Measurements from ENCODE around the gene NINJ1.

- no peak for TF ChIP-seq POLR2AphosphoS5 (IDR thresholded peaks at IDR 0.05; ENCODE audit: low read depth, low read length)
- no peak for TF ChIP-seq GTF2F1 (IDR thresholded peaks at IDR 0.05; ENCODE audit: borderline replicate concordance, low read depth, low read length)
- TF ChIP-seq POLR2A (IDR thresholded peaks at IDR 0.05; ENCODE audit: control extremely low read depth in 1 of 2, low read depth in 2 of 2, low read length in 2 of 2) = no peak
- TF ChIP-seq, protein P1, sequence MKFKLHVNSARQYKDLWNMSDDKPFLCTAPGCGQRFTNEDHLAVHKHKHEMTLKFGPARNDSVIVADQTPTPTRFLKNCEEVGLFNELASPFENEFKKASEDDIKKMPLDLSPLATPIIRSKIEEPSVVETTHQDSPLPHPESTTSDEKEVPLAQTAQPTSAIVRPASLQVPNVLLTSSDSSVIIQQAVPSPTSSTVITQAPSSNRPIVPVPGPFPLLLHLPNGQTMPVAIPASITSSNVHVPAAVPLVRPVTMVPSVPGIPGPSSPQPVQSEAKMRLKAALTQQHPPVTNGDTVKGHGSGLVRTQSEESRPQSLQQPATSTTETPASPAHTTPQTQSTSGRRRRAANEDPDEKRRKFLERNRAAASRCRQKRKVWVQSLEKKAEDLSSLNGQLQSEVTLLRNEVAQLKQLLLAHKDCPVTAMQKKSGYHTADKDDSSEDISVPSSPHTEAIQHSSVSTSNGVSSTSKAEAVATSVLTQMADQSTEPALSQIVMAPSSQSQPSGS (IDR thresholded peaks at IDR 0.05; ENCODE audit: low read length) = no peak
- TF ChIP-seq SP1 (IDR thresholded peaks at IDR 0.05; ENCODE audit: low read depth, low read length) = no peak
- TF ChIP-seq, protein P2, sequence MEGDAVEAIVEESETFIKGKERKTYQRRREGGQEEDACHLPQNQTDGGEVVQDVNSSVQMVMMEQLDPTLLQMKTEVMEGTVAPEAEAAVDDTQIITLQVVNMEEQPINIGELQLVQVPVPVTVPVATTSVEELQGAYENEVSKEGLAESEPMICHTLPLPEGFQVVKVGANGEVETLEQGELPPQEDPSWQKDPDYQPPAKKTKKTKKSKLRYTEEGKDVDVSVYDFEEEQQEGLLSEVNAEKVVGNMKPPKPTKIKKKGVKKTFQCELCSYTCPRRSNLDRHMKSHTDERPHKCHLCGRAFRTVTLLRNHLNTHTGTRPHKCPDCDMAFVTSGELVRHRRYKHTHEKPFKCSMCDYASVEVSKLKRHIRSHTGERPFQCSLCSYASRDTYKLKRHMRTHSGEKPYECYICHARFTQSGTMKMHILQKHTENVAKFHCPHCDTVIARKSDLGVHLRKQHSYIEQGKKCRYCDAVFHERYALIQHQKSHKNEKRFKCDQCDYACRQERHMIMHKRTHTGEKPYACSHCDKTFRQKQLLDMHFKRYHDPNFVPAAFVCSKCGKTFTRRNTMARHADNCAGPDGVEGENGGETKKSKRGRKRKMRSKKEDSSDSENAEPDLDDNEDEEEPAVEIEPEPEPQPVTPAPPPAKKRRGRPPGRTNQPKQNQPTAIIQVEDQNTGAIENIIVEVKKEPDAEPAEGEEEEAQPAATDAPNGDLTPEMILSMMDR (IDR thresholded peaks at IDR 0.05; ENCODE audit: control extremely low read depth in 1 of 3, insufficient read depth in 1 of 3, low read depth in 1 of 3, low read length in 3 of 3) = no peak
- TF ChIP-seq, protein P3, sequence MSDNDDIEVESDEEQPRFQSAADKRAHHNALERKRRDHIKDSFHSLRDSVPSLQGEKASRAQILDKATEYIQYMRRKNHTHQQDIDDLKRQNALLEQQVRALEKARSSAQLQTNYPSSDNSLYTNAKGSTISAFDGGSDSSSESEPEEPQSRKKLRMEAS (IDR thresholded peaks at IDR 0.05) = no peak
Measured at GRCh38 chr9:93129286-93129685, 4.8 kb downstream of the NINJ1 start.

Data from H1 (cell line).